Hypothalamus (tissue), 51 donors: Measurements from ENCODE around the gene SYT1.
A peak's percentile ranks its signal among the peaks of the same experiment; 100 is the strongest.
"Not testable (repeated sequence)": the region's sequence is repeated elsewhere in the genome, so short reads cannot be mapped to it uniquely, and the experiment has no call there.

ENCODE experiments used
- DNase-seq, 51 donors: peaks; one replicate each; lab custom pipeline; 2025; lab: John Stamatoyannopoulos, UW

SYT1 gene

GRCh38 chr12:79422060-79422812 lies 557.7 kb downstream of the SYT1 start:
- DNase-seq: no peak

- DNase-seq: no peak
Measured at GRCh38 chr12:79423560-79423959, 559.0 kb downstream of the SYT1 start.

GRCh38 chr12:79424109-79424721 lies 559.6 kb downstream of the SYT1 start:
- DNase-seq: peak in 1 of 51 donors; percentile 35

- DNase-seq: peak in 1 of 51 donors; percentile 36
Measured at GRCh38 chr12:79426121-79426520, 561.5 kb downstream of the SYT1 start.

- DNase-seq: not testable (repeated sequence)
Measured at GRCh38 chr12:79426744-79427143, 562.2 kb downstream of the SYT1 start.

- DNase-seq: no peak
Measured at GRCh38 chr12:79433465-79434072, 569.0 kb downstream of the SYT1 start.

- DNase-seq: no peak
Measured at GRCh38 chr12:79434561-79434960, 570.0 kb downstream of the SYT1 start.

GRCh38 chr12:79435742-79436141 lies 571.2 kb downstream of the SYT1 start:
- DNase-seq: no peak

GRCh38 chr12:79438480-79439174 lies 574.1 kb downstream of the SYT1 start:
- no peak for DNase-seq

- no peak for DNase-seq
Measured at GRCh38 chr12:79439175-79439825, 574.7 kb downstream of the SYT1 start.

- DNase-seq: no peak
Measured at GRCh38 chr12:79441534-79441933, 577.0 kb downstream of the SYT1 start.

- no peak for DNase-seq
Measured at GRCh38 chr12:79442396-79442795, 577.8 kb downstream of the SYT1 start.

- DNase-seq: peak in 1 of 51 donors; percentile 37
Measured at GRCh38 chr12:79444089-79444488, 579.5 kb downstream of the SYT1 start.

- DNase-seq: no peak
Measured at GRCh38 chr12:79448816-79449215, 584.2 kb downstream of the SYT1 start.

GRCh38 chr12:79451365-79451764 lies 586.8 kb downstream of the SYT1 start:
- no peak for DNase-seq

GRCh38 chr12:79451978-79452377 lies 587.4 kb downstream of the SYT1 start:
- peak in 16 of 51 donors; percentile 1 to 50 (median 13) for DNase-seq

GRCh38 chr12:79452906-79453305 lies 588.3 kb downstream of the SYT1 start:
- no peak for DNase-seq

GRCh38 chr12:79453820-79454219 lies 589.2 kb downstream of the SYT1 start:
- DNase-seq: no peak

GRCh38 chr12:79454338-79454843 lies 589.8 kb downstream of the SYT1 start:
- DNase-seq: peak in 1 of 51 donors; percentile 55

- no peak for DNase-seq
Measured at GRCh38 chr12:79455286-79455685, 590.7 kb downstream of the SYT1 start.
